Neural progenitor cell (in vitro differentiated cells): ENCODE measurements around the gene AHRR.

Experiments used
- CTCF ChIP-seq: fragments of 200-600 bp; sonication (generic); IDR thresholded peaks from 2 replicates; pipeline ENCODE4 v1.5.1; 2017; ENCODE audit warnings: antibody characterized with exemption, mild to moderate bottlenecking
- EZH2 ChIP-seq: fragments of 200-600 bp; sonication (generic); IDR thresholded peaks from 2 replicates; pipeline ENCODE4 v1.6.1; 2017; ENCODE audit warnings: antibody characterized with exemption, mild to moderate bottlenecking, moderate library complexity
- EZH2phosphoT487 ChIP-seq: fragments of 200-600 bp; sonication (generic); IDR thresholded peaks from 2 replicates; pipeline ENCODE4 v1.6.1; 2017; ENCODE audit warnings: antibody characterized with exemption

GRCh38 chr5:474840-475661, 153.5 kb downstream of the AHRR start:
- TF ChIP-seq CTCF (no peak), EZH2 (peak; percentile 80), EZH2phosphoT487 (peak; percentile 68)
